ENCODE data around the gene FERMT1. TPM values are rescaled to one million over a fixed set of nuclear protein-coding genes. Genes with fewer than 3 reads are reported as not detected.
"Not testable (repeated sequence)": the region's sequence is repeated elsewhere in the genome, so short reads cannot be mapped to it uniquely, and the experiment has no call there.

Gene FERMT1
- total RNA-seq, 1 donor from 2014 or later: 0.93 TPM

DNA sequence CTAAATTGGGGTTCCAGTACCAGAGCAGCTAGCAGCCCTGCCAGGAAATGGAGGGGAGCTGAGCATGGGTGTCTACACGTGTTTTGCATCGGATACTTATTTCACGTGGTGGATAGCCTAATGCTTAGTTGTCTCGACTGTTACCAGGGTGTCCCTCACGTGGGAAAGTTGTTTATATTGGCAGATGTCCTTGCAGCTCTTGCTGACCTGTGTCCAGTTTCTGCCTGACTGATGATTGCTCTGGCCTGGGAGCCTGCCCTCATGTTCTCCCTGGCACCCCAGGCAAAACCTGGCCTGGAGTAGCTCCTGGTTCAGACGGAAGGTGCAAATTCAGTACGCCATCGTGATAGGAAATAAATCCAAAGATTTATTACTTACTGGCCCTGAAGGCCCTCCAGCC lies 11.8 kb upstream of the FERMT1 start:
- H3K9me3 Mint-ChIP-seq: no peaks in the 10 kb centered on the region

DNA sequence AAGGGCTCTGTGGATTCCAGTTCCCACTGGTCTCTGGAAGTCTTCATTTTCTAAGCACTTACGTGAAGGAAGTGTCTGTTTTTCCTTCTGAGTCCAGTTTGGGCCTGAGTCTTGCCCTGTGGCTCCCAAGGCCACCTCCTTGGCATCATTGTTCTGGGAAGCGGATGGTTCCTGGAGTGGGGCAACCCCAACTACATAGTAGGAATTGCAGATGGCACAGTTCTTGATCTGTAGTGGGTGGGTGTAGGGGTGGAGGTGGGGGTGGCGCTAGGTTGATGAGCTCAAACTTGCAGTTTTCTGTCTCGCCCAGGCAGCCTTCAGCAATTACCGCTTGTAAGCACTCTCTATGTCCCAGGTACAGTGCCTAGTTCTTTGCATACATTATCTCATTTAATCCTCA lies 7.2 kb upstream of the FERMT1 start:
- Mint-ChIP-seq H3K4me3 (no peak overlapping the region), H3K27ac (no peak overlapping the region)

More for the DNA sequence above, 11.8 kb upstream of the FERMT1 start:
- DNase-seq (ENCODE audit: low spot score): no peak
- intact Hi-C loops (cut with micrococcal nuclease): no loop called here
- Mint-ChIP-seq H3K27me3 (ENCODE audit: insufficient read depth) (peaks cover 3% of the 10 kb centered on the region), H3K27ac (no peak overlapping the region), H3K4me3 (no peak overlapping the region), H3K36me3 (ENCODE audit: low read depth) (no peaks in the 10 kb centered on the region), H3K4me1 (ENCODE audit: low read depth) (no peaks in the 10 kb centered on the region)

DNA sequence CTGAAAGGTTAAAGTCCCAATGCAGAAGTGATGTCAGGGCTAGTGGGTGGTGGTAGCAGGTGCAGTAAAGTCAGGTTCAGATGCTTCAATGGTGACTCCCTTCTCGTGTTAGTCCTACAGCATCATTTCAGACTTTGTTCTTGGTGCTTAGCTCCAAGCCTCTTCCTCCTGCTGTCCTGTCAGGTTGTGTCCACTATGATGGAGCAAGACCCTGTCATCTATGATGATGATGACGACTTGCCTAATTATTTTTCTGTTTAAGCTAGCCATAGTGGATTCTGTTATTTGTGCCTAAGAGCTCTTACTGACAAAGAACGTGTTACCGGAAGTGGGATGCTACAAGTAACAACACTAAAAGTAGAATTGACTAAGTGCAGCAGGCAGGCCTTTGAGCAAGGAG lies 5.0 kb upstream of the FERMT1 start:
- H3K4me3 Mint-ChIP-seq: no peak overlapping the region
- H3K27ac Mint-ChIP-seq: no peak overlapping the region
- H3K4me1 Mint-ChIP-seq (ENCODE audit: low read depth): no peaks in the 10 kb centered on the region
- no peaks in the 10 kb centered on the region for H3K9me3 Mint-ChIP-seq
- peaks cover 20% of the 10 kb centered on the region for H3K27me3 Mint-ChIP-seq (ENCODE audit: insufficient read depth)
- intact Hi-C loops (cut with micrococcal nuclease): no loop called here
- H3K36me3 Mint-ChIP-seq (ENCODE audit: low read depth): no peaks in the 10 kb centered on the region
- DNase-seq (ENCODE audit: low spot score): no peak

More for the DNA sequence above, 7.2 kb upstream of the FERMT1 start:
- Mint-ChIP-seq H3K9me3 (no peaks in the 10 kb centered on the region), H3K27me3 (ENCODE audit: insufficient read depth) (peaks cover 2% of the 10 kb centered on the region), H3K4me1 (ENCODE audit: low read depth) (no peaks in the 10 kb centered on the region), H3K36me3 (ENCODE audit: low read depth) (no peaks in the 10 kb centered on the region)
- DNase-seq (ENCODE audit: low spot score): no peak
- intact Hi-C loops (cut with micrococcal nuclease): no loop called here

DNA sequence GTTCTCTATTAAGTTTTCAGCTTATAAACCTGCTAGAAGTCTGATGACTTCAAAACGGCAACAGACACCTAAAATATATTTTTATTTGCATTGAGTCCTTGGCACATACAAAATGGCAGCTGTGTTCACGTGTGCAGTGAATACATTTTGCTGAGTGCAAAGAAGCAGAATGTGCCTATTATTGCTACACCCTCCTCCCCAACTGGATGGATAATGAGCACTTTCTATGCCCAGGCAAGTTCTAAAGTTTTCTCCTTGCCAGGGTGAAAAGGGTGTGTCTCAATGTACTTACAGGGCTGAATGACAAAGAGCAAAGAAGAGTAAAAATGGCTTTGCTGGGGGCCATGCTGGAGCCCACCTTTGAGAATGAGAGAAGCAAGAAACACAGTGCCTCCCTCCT lies 4.0 kb upstream of the FERMT1 start:
- Mint-ChIP-seq H3K27me3 (ENCODE audit: insufficient read depth) (peaks cover 27% of the 10 kb centered on the region), H3K27ac (no peak overlapping the region), H3K9me3 (no peaks in the 10 kb centered on the region), H3K36me3 (ENCODE audit: low read depth) (no peaks in the 10 kb centered on the region), H3K4me3 (no peak overlapping the region), H3K4me1 (ENCODE audit: low read depth) (no peaks in the 10 kb centered on the region)
- DNase-seq (ENCODE audit: low spot score): no peak
- intact Hi-C loops (cut with micrococcal nuclease): no loop called here

DNA sequence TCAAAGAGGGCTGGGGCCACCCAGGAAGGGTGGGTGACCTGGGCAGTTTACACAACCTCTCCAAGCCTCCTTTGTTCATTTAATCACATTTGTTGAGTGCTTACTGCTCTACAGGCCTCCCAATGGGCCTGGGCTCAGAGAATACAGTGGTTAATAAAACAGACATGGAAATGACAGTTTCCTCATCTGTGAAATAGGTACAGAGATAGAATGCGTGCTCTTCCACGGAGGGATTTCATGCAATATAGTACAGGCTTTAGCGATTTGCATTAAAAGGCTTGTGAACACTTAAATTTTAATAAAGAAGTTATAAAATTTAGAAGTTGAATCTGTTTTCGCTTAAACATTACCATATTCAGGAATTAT lies 802 bp upstream of the FERMT1 start:
- DNase-seq (ENCODE audit: low spot score): no peak
- Mint-ChIP-seq H3K27me3 (ENCODE audit: insufficient read depth) (peaks cover 37% of the 10 kb centered on the region), H3K4me3 (peak overlapping the region; percentile 59), H3K36me3 (ENCODE audit: low read depth) (no peaks in the 10 kb centered on the region), H3K27ac (no peak overlapping the region), H3K9me3 (no peaks in the 10 kb centered on the region), H3K4me1 (ENCODE audit: low read depth) (no peaks in the 10 kb centered on the region)
- intact Hi-C loops (cut with micrococcal nuclease): no loop called here

DNA sequence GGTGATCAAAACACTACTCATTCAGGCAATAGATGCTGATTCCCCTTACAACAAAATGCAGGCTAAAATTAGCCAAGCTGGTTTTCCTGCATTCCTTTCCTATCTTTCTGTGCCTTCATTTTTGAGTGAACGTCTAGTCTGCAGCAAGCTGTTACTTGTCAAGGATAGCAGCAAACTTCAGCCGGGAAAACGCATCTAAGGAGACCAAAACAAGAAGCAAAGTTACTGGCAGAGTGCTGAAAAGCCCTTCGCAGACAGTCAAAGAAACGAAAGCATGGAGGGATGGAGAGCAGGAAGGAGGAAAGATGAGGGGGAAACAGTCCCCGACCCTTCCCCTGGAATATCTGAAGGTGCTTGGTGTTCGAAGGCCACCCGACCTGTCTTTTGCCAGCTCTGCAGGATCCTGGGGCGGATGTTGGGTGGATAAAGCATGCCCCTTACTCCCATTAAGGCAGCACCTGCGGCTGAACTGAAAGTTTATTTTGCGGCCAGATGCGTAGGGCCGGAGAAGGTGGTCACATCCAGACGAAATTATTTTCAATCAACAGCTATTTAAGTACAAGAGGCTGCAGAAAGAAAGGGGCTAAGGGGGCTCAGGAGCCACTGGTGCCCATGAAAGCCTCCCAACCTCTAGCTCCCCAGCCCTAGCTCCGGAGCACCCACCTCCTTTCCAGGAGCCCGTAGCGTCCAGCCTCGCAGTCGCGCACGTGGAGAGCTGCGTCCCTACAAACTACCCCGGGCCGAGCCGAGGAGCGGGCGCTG lies 538 bp downstream of the FERMT1 start:
- no peaks in the 10 kb centered on the region for H3K36me3 Mint-ChIP-seq (ENCODE audit: low read depth)

DNA sequence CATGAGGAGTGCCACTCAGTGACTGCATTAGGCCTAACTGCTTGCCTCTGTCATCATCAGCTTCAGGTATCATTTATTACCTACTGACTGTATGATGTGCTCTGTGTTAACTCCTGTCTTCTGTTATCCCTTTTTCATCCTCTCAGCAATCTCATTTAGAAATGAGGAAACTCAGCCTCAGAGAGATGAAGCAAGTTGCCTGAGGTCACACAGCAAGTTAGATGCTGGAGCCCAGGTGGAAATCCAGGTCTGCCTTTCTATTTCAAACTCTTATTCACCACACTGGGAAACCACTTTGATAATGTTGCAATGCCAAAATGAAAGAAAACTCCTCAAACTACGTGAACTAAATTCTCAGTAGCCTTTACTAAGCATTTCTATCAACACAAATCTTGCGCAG lies 1.3 kb downstream of the FERMT1 start:
- Mint-ChIP-seq H3K4me3 (no peak overlapping the region), H3K27me3 (ENCODE audit: insufficient read depth) (peaks cover 37% of the 10 kb centered on the region), H3K36me3 (ENCODE audit: low read depth) (no peaks in the 10 kb centered on the region), H3K27ac (no peak overlapping the region), H3K4me1 (ENCODE audit: low read depth) (no peaks in the 10 kb centered on the region), H3K9me3 (no peaks in the 10 kb centered on the region)
- intact Hi-C loops (cut with micrococcal nuclease): no loop called here
- DNase-seq (ENCODE audit: low spot score): no peak

More for the DNA sequence above, 538 bp downstream of the FERMT1 start:
- Mint-ChIP-seq H3K27ac (no peak overlapping the region), H3K4me1 (ENCODE audit: low read depth) (no peaks in the 10 kb centered on the region), H3K9me3 (no peaks in the 10 kb centered on the region), H3K27me3 (ENCODE audit: insufficient read depth) (peaks cover 37% of the 10 kb centered on the region), H3K4me3 (peak overlapping the region; percentile 29)
- no peak for DNase-seq (ENCODE audit: low spot score)
- intact Hi-C loops (cut with micrococcal nuclease): no loop called here

DNA sequence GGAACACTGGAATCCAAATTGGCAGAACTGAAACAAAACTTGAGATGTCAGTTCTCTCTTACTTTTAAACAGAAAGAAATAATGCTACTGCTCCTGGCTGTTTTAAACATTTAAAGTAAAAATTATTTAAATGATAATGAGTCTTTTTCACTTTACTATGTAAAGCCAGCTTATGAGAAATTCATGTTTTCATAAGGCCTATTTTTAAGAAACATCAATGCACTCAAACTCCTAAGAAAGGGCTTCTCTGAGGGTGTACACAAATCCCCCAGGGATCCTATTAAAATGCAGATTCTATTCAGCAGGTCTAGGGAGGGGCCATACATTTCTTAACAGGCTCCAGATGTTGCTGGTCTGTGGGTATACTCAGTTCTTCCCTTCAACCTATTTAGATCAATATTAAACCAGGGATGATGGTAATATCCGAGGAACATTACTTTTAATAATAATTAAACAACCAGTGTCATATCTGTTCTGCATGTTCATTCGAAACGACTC lies 2.3 kb downstream of the FERMT1 start:
- no peaks in the 10 kb centered on the region for H3K4me1 Mint-ChIP-seq (ENCODE audit: low read depth)
- no peak overlapping the region for H3K27ac Mint-ChIP-seq
- peaks cover 37% of the 10 kb centered on the region for H3K27me3 Mint-ChIP-seq (ENCODE audit: insufficient read depth)
- no peak for DNase-seq (ENCODE audit: low spot score)
- no peaks in the 10 kb centered on the region for H3K9me3 Mint-ChIP-seq
- no peaks in the 10 kb centered on the region for H3K36me3 Mint-ChIP-seq (ENCODE audit: low read depth)
- H3K4me3 Mint-ChIP-seq: no peak overlapping the region
- intact Hi-C loops (cut with micrococcal nuclease): no loop called here

DNA sequence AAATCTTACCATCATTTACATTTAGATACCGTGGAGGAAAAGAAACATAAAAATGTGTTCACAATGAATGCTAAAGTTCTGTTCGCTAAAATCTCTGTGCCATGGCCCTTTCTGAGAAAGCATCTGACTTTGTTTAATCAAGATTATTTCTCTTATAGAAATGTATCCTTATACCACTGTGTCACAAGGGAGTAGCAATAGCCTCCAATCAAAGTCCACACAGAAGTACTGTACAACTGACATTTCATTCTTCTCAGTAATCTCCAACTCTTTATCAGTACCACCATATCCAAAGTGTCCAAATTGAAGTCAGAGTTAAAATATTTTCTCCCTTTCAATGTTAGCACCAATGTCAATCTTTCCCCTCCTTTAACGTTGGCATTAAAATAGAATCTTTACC lies 6.1 kb downstream of the FERMT1 start:
- Mint-ChIP-seq H3K9me3 (peaks cover 12% of the 10 kb centered on the region), H3K27me3 (ENCODE audit: insufficient read depth) (peaks cover 11% of the 10 kb centered on the region), H3K27ac (no peak overlapping the region), H3K4me3 (no peak overlapping the region), H3K4me1 (ENCODE audit: low read depth) (no peaks in the 10 kb centered on the region), H3K36me3 (ENCODE audit: low read depth) (no peaks in the 10 kb centered on the region)
- no peak for DNase-seq (ENCODE audit: low spot score)
- intact Hi-C loops (cut with micrococcal nuclease): no loop called here

DNA sequence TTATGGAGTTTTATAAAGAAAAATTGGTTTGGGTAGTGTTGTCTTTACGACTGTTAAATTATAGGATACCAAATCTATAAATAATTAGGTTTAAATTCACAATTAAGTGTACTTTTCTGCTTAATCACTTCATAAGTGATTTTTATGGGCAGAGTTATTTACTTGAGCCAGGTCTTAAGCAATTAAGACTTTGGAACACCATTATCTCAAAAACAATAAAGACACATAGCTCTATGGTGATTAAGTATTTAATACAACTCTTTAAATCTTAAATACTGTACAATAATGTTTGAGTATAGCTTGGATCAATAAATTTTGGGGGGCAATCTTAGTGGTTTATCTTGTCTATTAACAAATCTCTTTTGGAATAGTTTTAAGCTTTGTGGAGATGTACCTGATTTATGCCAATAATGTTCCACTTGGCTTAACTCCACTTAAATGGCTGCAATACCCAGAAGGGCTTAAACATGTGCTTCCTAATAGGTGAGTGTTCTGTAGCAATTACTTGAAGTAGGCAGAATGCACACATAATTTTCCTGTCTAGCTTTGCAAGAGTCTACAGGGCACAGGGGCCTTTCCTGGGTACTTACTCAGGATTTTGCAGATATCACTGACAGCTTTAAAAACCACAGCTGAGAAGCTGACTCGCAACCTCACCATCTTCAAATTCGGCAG lies 7.5 kb downstream of the FERMT1 start:
- no peaks in the 10 kb centered on the region for H3K27me3 Mint-ChIP-seq (ENCODE audit: insufficient read depth)
- H3K9me3 Mint-ChIP-seq: peaks cover 12% of the 10 kb centered on the region
- H3K27ac Mint-ChIP-seq: no peak overlapping the region
- DNase-seq (ENCODE audit: low spot score): no peak
- no peaks in the 10 kb centered on the region for H3K36me3 Mint-ChIP-seq (ENCODE audit: low read depth)
- no peaks in the 10 kb centered on the region for H3K4me1 Mint-ChIP-seq (ENCODE audit: low read depth)
- intact Hi-C loops (cut with micrococcal nuclease): no loop called here
- H3K4me3 Mint-ChIP-seq: no peak overlapping the region

DNA sequence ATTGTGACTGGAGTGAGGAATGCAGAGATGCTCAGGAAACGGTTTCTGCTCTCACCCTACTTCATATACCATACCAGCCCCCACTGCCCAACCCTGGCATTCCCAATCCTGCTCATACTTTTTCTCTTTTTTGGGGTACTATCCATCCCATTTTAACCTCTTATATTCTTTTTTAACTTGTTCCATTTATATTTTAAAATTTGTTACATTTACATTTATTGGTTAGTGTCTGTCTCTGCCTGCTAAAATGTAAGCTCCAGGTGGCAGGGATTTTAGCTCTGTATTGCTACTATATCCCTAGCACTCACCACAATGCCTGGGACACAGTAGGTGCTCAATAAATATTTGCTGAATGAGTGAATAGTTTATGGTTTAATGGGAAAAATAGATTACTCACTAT lies 8.1 kb downstream of the FERMT1 start:
- Mint-ChIP-seq H3K27ac (no peak overlapping the region), H3K4me3 (no peak overlapping the region), H3K36me3 (ENCODE audit: low read depth) (no peaks in the 10 kb centered on the region), H3K4me1 (ENCODE audit: low read depth) (no peaks in the 10 kb centered on the region), H3K27me3 (ENCODE audit: insufficient read depth) (no peaks in the 10 kb centered on the region), H3K9me3 (peaks cover 12% of the 10 kb centered on the region)
- intact Hi-C loops (cut with micrococcal nuclease): no loop called here
- DNase-seq (ENCODE audit: low spot score): no peak

DNA sequence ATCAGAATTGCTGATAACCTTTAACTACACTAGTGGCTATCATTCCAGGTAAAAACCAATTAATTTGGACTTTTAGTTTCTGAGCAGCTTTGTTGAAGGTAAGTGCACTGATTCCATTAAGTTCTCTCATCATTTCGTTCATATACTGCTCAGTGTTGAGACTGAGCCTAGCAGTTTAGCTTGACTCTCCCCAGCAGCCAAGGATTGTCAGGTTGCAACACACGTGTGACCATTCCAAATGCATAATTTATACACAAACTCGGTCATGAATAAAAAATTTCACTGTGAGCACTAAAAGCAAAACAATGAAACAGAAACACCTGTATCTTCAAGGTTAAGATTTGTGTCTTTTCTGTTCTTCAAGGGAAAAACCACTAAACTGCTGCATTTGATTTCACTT lies 8.9 kb downstream of the FERMT1 start:
- no peaks in the 10 kb centered on the region for H3K4me1 Mint-ChIP-seq (ENCODE audit: low read depth)
- no peaks in the 10 kb centered on the region for H3K27me3 Mint-ChIP-seq (ENCODE audit: insufficient read depth)
- intact Hi-C loops (cut with micrococcal nuclease): no loop called here
- H3K36me3 Mint-ChIP-seq (ENCODE audit: low read depth): no peaks in the 10 kb centered on the region
- no peak overlapping the region for H3K27ac Mint-ChIP-seq
- peaks cover 12% of the 10 kb centered on the region for H3K9me3 Mint-ChIP-seq
- no peak for DNase-seq (ENCODE audit: low spot score)
- no peak overlapping the region for H3K4me3 Mint-ChIP-seq

DNA sequence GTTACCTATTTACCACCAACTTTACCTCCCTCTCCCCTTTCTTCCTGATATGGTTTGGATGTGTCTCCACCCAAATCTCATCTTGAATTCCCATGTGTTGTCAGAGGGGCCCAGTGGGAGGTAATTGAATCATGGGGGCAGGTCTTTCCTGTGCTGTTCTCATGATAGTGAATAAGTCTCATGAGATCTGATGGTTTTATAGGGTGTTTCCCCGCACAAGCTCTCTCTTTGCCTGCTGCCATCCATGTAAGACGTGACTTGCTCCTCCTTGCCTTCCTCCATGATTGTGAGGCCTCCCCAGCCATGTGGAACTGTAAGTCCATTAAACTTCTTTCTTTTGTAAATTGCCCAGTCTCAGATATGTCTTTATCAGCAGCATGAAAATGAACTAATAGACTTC lies 9.9 kb downstream of the FERMT1 start:
- H3K9me3 Mint-ChIP-seq: peaks cover 12% of the 10 kb centered on the region
- intact Hi-C loops (cut with micrococcal nuclease); DNase-seq (ENCODE audit: low spot score); H3K36me3 Mint-ChIP-seq (ENCODE audit: low read depth); H3K27me3 Mint-ChIP-seq (ENCODE audit: insufficient read depth); H3K4me3 Mint-ChIP-seq; H3K4me1 Mint-ChIP-seq (ENCODE audit: low read depth); H3K27ac Mint-ChIP-seq: not testable (repeated sequence)

Data from activated T-helper 1 cell treated with anti-CD3 and anti-CD28 coated beads, Interleukin-12 subunit alpha, Interleukin-12 subunit beta, Interleukin-2, Interleukin-4 antibody, amounts not matched to agents 30 ng/mL and 10 ng/mL and 1 ng/mL, durations not matched to agents 14 hours and 24 hours and 36 hours (primary cell).